T1000 (cell line): Measurements from ENCODE around the gene MIAT.
"Not testable (repeated sequence)": the region's sequence is repeated elsewhere in the genome, so short reads cannot be mapped to it uniquely, and the experiment has no call there.

Source experiments
- DNase-seq: peaks from one replicate; lab custom pipeline; 2025; ENCODE audit warnings: mixed read lengths; lab: John Stamatoyannopoulos, UW

MIAT gene

GRCh38 chr22:26700462-26700861 lies 43.1 kb downstream of the MIAT start:
- no peak for DNase-seq

- no peak for DNase-seq
These were observed 43.5 kb downstream of the MIAT start for GRCh38 chr22:26700886-26701285.

DNA sequence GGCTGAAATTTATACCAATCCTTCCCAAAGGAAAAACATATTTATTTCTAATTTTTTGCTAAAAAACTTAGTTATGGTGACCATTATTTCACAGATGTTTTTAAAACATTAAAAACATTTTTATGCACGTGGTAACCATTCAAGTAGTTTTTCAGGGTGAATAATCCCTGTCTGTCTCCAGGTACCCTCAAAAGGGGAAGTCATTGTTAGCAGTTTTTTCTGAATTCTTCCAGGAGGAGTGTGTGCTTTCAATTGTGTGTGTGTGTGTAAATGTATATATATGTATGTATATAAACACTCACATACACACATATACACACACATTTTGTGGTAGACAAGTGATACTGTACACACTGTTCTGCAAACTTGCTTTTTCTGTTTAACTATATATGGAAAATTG lies 43.9 kb downstream of the MIAT start:
- DNase-seq = no peak

GRCh38 chr22:26702906-26703830 lies 45.8 kb downstream of the MIAT start:
- DNase-seq = no peak

GRCh38 chr22:26705379-26705778 lies 48.0 kb downstream of the MIAT start:
- DNase-seq = not testable (repeated sequence)

- no peak for DNase-seq
These were observed 49.7 kb downstream of the MIAT start for GRCh38 chr22:26707090-26707489.

- DNase-seq = no peak
These were observed 50.2 kb downstream of the MIAT start for GRCh38 chr22:26707581-26707980.

DNA sequence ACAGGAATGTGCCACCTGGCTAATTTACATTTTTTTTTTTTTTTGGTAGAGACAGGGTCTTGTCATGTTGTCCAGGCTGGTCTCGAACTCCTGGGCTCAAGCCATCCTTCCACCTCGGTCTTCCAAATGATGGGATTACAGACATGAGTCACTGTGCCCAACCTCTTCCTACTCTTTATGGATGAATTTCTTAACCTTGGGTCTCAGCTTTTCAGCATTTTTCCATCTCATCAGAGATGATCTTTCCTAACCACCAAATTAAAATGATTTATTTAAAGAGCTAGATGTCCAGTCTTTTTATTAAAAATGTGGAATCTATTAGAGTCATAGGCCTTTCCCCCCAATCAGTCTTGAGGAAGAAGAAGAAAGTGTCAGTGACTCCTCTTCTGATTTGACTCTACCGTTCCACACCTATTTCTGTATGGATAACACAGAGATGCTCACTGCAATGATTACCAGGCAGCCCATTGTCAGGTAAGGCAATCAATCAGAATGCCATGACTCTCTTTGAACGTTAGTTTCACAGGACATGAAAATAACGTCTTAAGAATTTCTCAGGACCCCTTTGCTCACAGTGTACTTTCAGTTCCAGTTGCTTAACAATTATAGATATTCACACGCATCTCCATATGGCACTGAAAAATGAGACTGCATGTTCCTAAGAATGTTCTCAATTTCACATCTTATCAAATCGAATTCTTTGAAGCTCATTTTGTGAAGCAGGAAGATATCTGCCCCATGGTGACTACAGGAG lies 51.0 kb downstream of the MIAT start:
- DNase-seq = no peak

DNA sequence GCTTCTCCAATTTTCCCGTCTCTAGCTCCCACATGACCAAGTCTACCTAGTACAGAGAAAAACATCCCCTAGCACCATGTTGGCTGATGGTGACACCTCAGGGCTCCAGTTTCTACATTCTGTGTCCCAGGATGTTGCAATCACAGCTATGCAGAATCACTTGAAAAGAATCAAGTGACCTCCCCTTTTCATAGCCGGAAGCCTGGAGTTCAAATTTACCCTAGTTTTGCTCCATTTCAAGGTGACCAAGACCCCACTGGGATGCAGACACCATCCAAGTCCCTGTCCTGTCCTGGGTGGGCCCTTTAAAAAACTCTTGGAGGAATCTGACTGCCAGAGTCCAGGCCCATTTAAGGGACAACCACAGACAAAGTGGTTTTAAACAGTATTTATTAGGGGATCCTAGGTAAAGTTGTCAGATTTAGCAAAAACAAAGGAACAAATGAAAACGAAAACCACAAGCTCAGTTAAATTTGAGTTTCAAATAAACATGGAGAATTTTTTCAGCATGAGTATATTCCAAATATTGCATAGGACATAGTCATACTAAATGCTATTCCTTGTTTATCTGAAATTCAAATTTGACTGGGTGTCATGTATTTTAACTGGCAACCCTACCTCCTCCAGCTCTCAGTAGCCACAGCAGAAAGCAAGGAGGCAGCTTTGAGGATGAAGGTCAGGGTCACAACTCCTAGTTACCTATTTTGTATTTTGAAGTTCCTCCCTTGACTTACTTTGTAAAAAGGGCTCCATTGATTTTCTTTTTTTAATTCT lies 52.4 kb downstream of the MIAT start:
- DNase-seq = no peak

- no peak for DNase-seq
These were observed 54.0 kb downstream of the MIAT start for GRCh38 chr22:26711205-26711963.

- DNase-seq = no peak
These were observed 54.8 kb downstream of the MIAT start for GRCh38 chr22:26712158-26712557.

DNA sequence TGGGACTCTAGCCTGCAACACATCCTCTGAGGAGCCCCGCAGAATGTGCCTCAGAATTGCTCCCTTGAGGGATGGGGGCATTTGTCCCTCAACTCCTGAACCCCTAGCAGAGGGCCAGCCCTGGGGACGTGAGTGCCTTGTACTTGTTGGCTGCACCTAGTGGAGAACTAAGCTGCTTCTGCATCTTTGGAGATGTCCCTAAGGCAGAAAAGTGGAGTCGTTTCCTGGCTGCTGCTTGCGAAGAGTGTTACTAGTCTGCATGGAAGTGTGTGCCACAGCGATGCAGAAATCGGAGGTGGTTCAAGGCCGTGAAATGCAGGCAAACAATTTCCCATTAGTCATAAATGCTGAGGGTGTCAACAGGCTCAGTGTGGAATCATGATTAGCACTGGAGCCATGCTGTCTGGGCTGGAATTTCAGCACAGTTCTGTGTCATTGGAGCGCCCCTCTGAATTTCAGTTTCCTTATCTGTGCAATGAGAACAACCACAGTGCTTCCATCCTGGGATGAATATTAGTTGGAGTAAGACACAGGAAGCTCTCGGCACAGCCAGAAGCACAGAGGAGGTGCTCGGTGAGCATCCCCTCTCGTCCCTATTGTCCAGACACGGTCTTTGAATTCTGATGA lies 56.5 kb downstream of the MIAT start:
- no peak for DNase-seq

GRCh38 chr22:26714971-26715370 lies 57.6 kb downstream of the MIAT start:
- no peak for DNase-seq

- DNase-seq = no peak
These were observed 58.1 kb downstream of the MIAT start for GRCh38 chr22:26715392-26715936.

- no peak for DNase-seq
These were observed 61.1 kb downstream of the MIAT start for GRCh38 chr22:26718488-26718887.

DNA sequence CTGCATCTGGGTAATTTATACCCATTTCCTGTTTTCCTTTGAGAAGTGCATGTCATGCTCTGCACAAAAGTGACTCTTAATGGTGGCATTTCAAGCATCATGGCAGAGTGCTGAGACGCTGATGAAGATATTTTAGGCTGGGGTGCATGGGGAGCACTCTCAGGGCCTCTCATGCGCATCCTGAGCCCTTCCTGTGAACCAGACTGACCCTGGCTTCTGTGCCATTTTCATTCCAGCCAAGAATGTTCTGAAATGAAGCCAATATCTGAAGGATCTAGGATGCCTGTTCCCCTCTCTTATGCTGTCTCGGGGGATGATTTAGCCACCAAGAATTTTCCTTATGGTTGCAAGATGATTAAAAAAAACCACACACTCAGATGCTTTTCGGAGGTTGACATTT lies 61.5 kb downstream of the MIAT start:
- peak; percentile 17 for DNase-seq

GRCh38 chr22:26722159-26722558 lies 64.8 kb downstream of the MIAT start:
- peak; percentile 26 for DNase-seq

- DNase-seq = no peak
These were observed 67.0 kb downstream of the MIAT start for GRCh38 chr22:26724414-26724813.

GRCh38 chr22:26725012-26725676 lies 67.8 kb downstream of the MIAT start:
- DNase-seq = no peak
